HFF-Myc (cell line): ENCODE measurements around the gene PGGHG.
"Not testable (repeated sequence)": the region's sequence is repeated elsewhere in the genome, so short reads cannot be mapped to it uniquely, and the experiment has no call there.

ENCODE experiments used
- DNase-seq: peaks from one replicate; pipeline ENCODE4 v3.0.0-alpha.2; 2011; ENCODE audit warnings: low read depth; ENCODE audit errors: extremely low read depth
- H3K4me3 ChIP-seq: replicated peaks from 2 replicates; pipeline ENCODE4 v1.5.1; 2011; ENCODE audit warnings: low read depth, mild to moderate bottlenecking, control low read depth, low read length
- CTCF ChIP-seq: IDR thresholded peaks from 2 replicates; pipeline ENCODE4 v1.5.1; 2012; ENCODE audit warnings: mild to moderate bottlenecking, low read depth, low read length, control low read depth; ENCODE audit errors: missing control alignments

PGGHG gene

GRCh38 chr11:306645-307371 lies 17.9 kb downstream of the PGGHG start:
- no peak overlapping the region for H3K4me3 ChIP-seq
- no peak for TF ChIP-seq CTCF
- no peak for DNase-seq

- DNase-seq, result peak; percentile 83
- H3K4me3 ChIP-seq, result peak within 1 kb of the TSS; percentile 79
These were observed 19.1 kb downstream of the PGGHG start, which contains the start of gene IFITM2 for GRCh38 chr11:307766-308708. Gene IFITM2 (plus strand): TSS chr11:307816. CDS start chr11:308193, 377 bp downstream.

GRCh38 chr11:308740-309665 lies 20.1 kb downstream of the PGGHG start:
- DNase-seq, result not testable (repeated sequence)
- H3K4me3 ChIP-seq, result peak overlapping the region; percentile 79

GRCh38 chr11:309979-310572 lies 21.1 kb downstream of the PGGHG start:
- peak overlapping the region; percentile 79 for H3K4me3 ChIP-seq
- not testable (repeated sequence) for DNase-seq

- not testable (repeated sequence) for DNase-seq, H3K4me3 ChIP-seq
These were observed 22.3 kb downstream of the PGGHG start for GRCh38 chr11:311013-311748.

- TF ChIP-seq CTCF, result no peak
- no peak overlapping the region for H3K4me3 ChIP-seq
- DNase-seq, result no peak
These were observed 23.3 kb downstream of the PGGHG start for GRCh38 chr11:312092-312816.

GRCh38 chr11:313304-313786 lies 24.4 kb downstream of the PGGHG start:
- TF ChIP-seq CTCF, result no peak
- DNase-seq, result no peak
- H3K4me3 ChIP-seq, result peak overlapping the region; percentile 67
